Smooth muscle cell (in vitro differentiated cells): Measurements from ENCODE around the gene HBQ1. TPM values are rescaled to one million over a fixed set of nuclear protein-coding genes. Genes with fewer than 3 reads are reported as not detected.
A peak's percentile ranks its signal among the peaks of the same experiment; 100 is the strongest.

Experiments
- DNase-seq: peaks from one replicate; lab custom pipeline; 2025; ENCODE audit not compliant: unreplicated experiment; lab: John Stamatoyannopoulos, UW
- H2AFZ ChIP-seq: fragments of 200-600 bp; sonication (generic); 2 replicates; pipeline ENCODE4 v1.6.0; 2016; ENCODE audit warnings: antibody characterized with exemption, low read depth, mild to moderate bottlenecking
- H3F3A ChIP-seq: fragments of 200-600 bp; sonication (generic); 2 replicates; pipeline ENCODE4 v1.6.0; 2017; ENCODE audit warnings: antibody characterized with exemption, low read depth
- H3K27ac ChIP-seq: fragments of 200-600 bp; sonication (generic); 2 replicates; pipeline ENCODE4 v1.5.1; 2016; ENCODE audit warnings: low read depth, mild to moderate bottlenecking
- H3K27me3 ChIP-seq: fragments of 200-600 bp; sonication (generic); 2 replicates; pipeline ENCODE4 v1.6.1; 2016; ENCODE audit warnings: low read depth, mild to moderate bottlenecking
- H3K36me3 ChIP-seq: fragments of 200-600 bp; sonication (generic); 2 replicates; pipeline ENCODE4 v1.5.1; 2016; ENCODE audit warnings: low read depth
- H3K4me1 ChIP-seq: fragments of 200-600 bp; sonication (generic); 2 replicates; pipeline ENCODE4 v1.5.1; 2016; ENCODE audit warnings: low read depth
- H3K4me2 ChIP-seq: fragments of 200-600 bp; sonication (generic); 2 replicates; pipeline ENCODE4 v1.6.0; 2016; ENCODE audit warnings: mild to moderate bottlenecking
- H3K4me3 ChIP-seq: fragments of 200-600 bp; sonication (generic); 2 replicates; pipeline ENCODE4 v1.5.1; 2016; ENCODE audit warnings: mild to moderate bottlenecking
- H3K79me2 ChIP-seq: fragments of 200-600 bp; sonication (generic); 2 replicates; pipeline ENCODE4 v1.6.0; 2016; ENCODE audit warnings: low read depth, mild to moderate bottlenecking
- H3K9ac ChIP-seq: fragments of 200-600 bp; sonication (generic); 2 replicates; pipeline ENCODE4 v1.6.0; 2016; ENCODE audit warnings: low read depth
- H3K9me3 ChIP-seq: fragments of 200-600 bp; sonication (generic); replicated peaks from 2 replicates; pipeline ENCODE4 v1.5.1; 2016; ENCODE audit warnings: low read depth
- H4K20me1 ChIP-seq: fragments of 200-600 bp; sonication (generic); 2 replicates; pipeline ENCODE4 v1.6.0; 2016; ENCODE audit warnings: low read depth
- CTCF ChIP-seq: fragments of 200-600 bp; sonication (generic); IDR thresholded peaks from 2 replicates; pipeline ENCODE4 v1.5.1; 2017; ENCODE audit warnings: borderline replicate concordance, mild to moderate bottlenecking, antibody characterized with exemption; ENCODE audit not compliant: insufficient read depth, poor library complexity, severe bottlenecking
- WGBS: methylation state at CpG from one replicate; pipeline ENCODE4 v1.1.7; 2016; ENCODE audit warnings: low lambda C conversion rate; 5-methylcytosine and 5-hydroxymethylcytosine counted together
- polyA plus RNA-seq: library from polyadenylated mRNA; unstranded; fragments of >200 nt; fragmentation: Nextera tagmentation; extraction: Ambion mirVana; gene quantifications from 2 replicates; pipeline ENCODE4 v1.2.1, GENCODE V29; 2016
- total RNA-seq: library from RNA; depleted of rRNA; stranded (reverse); fragments of >200 nt; gene quantifications from 2 replicates; pipeline ENCODE4 v1.2.3, GENCODE V29; 2014

HBQ1 gene
- total and polyA plus RNA-seq, 2 experiments from 2014 or later: not detected

GRCh38 chr16:133716-134115, 46.5 kb upstream of the HBQ1 start:
- Histone ChIP-seq H3K9me3 (no peaks in the 10 kb centered on the region), H2AFZ (no peak overlapping the region), H3K4me1 (peaks cover 9% of the 10 kb centered on the region), H3K4me3 (no peak overlapping the region), H3F3A (no peaks in the 10 kb centered on the region), H3K4me2 (no peak overlapping the region), H3K36me3 (no peaks in the 10 kb centered on the region), H3K27ac (no peak overlapping the region), H3K9ac (no peak overlapping the region), H3K79me2 (peaks cover 23% of the 10 kb centered on the region), H3K27me3 (no peaks in the 10 kb centered on the region), H4K20me1 (peaks cover 50% of the 10 kb centered on the region)
- no peak for TF ChIP-seq CTCF
- no peak for DNase-seq
- 97% methylated on average over 2 of the region's 2 CpGs for WGBS

GRCh38 chr16:138049-138417, 42.2 kb upstream of the HBQ1 start:
- peaks cover 14% of the 10 kb centered on the region for H4K20me1 ChIP-seq
- peak overlapping the region; percentile 75 for H3K4me3 ChIP-seq
- no peaks in the 10 kb centered on the region for H3K36me3 ChIP-seq
- H3K27ac ChIP-seq: peak overlapping the region; percentile 63
- peak overlapping the region; percentile 88 for H3K9ac ChIP-seq
- H2AFZ ChIP-seq: peak overlapping the region; percentile 93
- no peak for DNase-seq
- H3K9me3 ChIP-seq: no peaks in the 10 kb centered on the region
- H3K4me1 ChIP-seq: peaks cover 9% of the 10 kb centered on the region
- H3F3A ChIP-seq: peaks cover under 1% of the 10 kb centered on the region
- peaks cover 23% of the 10 kb centered on the region for H3K79me2 ChIP-seq
- H3K27me3 ChIP-seq: no peaks in the 10 kb centered on the region
- peak overlapping the region; percentile 99 for H3K4me2 ChIP-seq
- no peak for TF ChIP-seq CTCF
- under 1% methylated on average over 27 of the region's 30 CpGs for WGBS

- Histone ChIP-seq H3K4me2 (no peak overlapping the region), H4K20me1 (no peaks in the 10 kb centered on the region), H3K36me3 (no peaks in the 10 kb centered on the region), H3K27me3 (no peaks in the 10 kb centered on the region), H3K4me3 (no peak overlapping the region), H3K9ac (no peak overlapping the region), H2AFZ (no peak overlapping the region), H3K79me2 (peaks cover 18% of the 10 kb centered on the region), H3K4me1 (peaks cover 9% of the 10 kb centered on the region), H3K27ac (no peak overlapping the region), H3K9me3 (no peaks in the 10 kb centered on the region), H3F3A (peaks cover 6% of the 10 kb centered on the region)
- 82% methylated on average over 10 of the region's 10 CpGs for WGBS
- DNase-seq: no peak
- TF ChIP-seq CTCF: no peak
These were observed 39.9 kb upstream of the HBQ1 start for GRCh38 chr16:140175-140857.

GRCh38 chr16:142405-142967, 37.8 kb upstream of the HBQ1 start:
- Histone ChIP-seq H3K4me1 (peaks cover 6% of the 10 kb centered on the region), H3K4me2 (no peak overlapping the region), H3K9me3 (no peaks in the 10 kb centered on the region), H3K4me3 (no peak overlapping the region), H3F3A (peaks cover 6% of the 10 kb centered on the region), H4K20me1 (no peaks in the 10 kb centered on the region), H3K27ac (no peak overlapping the region), H2AFZ (no peak overlapping the region), H3K9ac (no peak overlapping the region), H3K27me3 (no peaks in the 10 kb centered on the region), H3K79me2 (peaks cover 3% of the 10 kb centered on the region), H3K36me3 (no peaks in the 10 kb centered on the region)
- 92% methylated on average over 12 of the region's 12 CpGs for WGBS
- TF ChIP-seq CTCF: no peak
- no peak for DNase-seq
